Activated CD4-positive, alpha-beta T cell treated with anti-CD3 and anti-CD28 coated beads for 4 hours (primary cell): Measurements from ENCODE around the gene CASP5.

Experiments used
- DNase-seq, 2 donors: peaks; one replicate each; pipeline ENCODE4 v3.0.0-alpha.2; 2020

The CASP5 gene

GRCh38 chr11:104965735-104966134, 57.2 kb downstream of the CASP5 start:
- DNase-seq: no peak

GRCh38 chr11:104964247-104964646, 58.7 kb downstream of the CASP5 start:
- no peak for DNase-seq

- no peak for DNase-seq
These were observed 60.1 kb downstream of the CASP5 start for GRCh38 chr11:104962852-104963251.

DNA sequence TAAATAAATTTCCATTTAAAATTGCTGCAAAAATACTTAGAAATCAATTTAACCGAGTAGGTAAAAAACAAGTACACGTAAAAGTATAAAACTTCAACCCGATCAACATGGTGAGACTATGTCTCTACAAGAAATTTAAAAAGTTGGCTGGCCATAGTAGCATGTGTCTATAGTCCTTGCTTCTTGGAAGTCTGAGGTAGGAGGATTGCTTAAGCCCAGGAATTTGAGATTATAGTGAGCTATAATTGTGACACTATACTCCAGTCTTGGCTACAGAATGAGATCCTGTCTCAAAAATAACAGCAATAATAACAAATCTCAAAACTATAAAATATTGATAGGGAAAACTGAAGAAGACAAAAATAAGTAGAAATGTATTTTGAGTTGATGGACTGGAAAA, 65.7 kb downstream of the CASP5 start:
- DNase-seq: no peak

GRCh38 chr11:104956528-104956927, 66.4 kb downstream of the CASP5 start:
- no peak for DNase-seq

DNA sequence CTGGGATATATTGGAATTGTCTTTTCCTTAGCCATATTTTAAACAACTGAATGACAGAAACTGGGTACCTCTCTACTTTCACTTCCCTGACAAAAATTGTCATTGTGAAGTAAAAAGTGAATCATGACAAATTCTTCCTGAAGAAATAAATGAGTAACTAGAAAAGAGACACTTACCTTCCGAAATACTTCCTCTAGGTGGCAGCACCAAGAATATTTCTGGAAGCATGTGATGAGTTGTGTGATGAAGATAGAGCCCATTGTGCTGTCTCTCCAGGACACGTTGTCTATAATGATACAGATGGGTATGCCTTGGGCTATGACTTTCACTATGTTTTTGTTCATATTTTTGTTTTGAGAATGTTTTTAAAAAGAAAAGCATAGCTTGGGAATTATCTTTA, 76.1 kb downstream of the CASP5 start:
- DNase-seq: peak in 1 of 2 donors; percentile 57
